Erythroblast (primary cell): ENCODE measurements around the gene FABP1.

Source experiments
- GATA1 ChIP-seq: IDR thresholded peaks from 2 replicates; pipeline ENCODE4 v1.6.1; 2011; ENCODE audit warnings: low read depth, mild to moderate bottlenecking, control low read depth, low read length, moderate library complexity
- POLR2A ChIP-seq: IDR thresholded peaks from 2 replicates; pipeline ENCODE4 v1.6.1; 2011; ENCODE audit warnings: mild to moderate bottlenecking, low read length

- TF ChIP-seq POLR2A = no peak
- no peak for TF ChIP-seq GATA1
Observed at GRCh38 chr2:88168386-88168785, 40.5 kb upstream of the FABP1 start.
